Bronchus fibroblast of lung (primary cell): ENCODE data around the gene NSMCE1. TPM values are rescaled to one million over a fixed set of nuclear protein-coding genes. Genes with fewer than 3 reads are reported as not detected.

Experiments
- total RNA-seq: library from RNA; depleted of rRNA; stranded (reverse); fragments of >200 nt; gene quantifications from 2 replicates; pipeline ENCODE4 v1.2.3, GENCODE V29; 2015

Gene NSMCE1
- 82.5 and 90.6 TPM in 2 replicates for total RNA-seq

GRCh38 chr16:27268376-27269299 is at the start of gene NSMCE1:
NSMCE1 (minus strand) TSS chr16:27268772; CDS start chr16:27257570, 11,202 bp downstream.

GRCh38 chr16:27313422-27314160 is 45.0 kb upstream of the NSMCE1 start, which contains the start of gene IL4R:
IL4R (plus strand) TSS chr16:27313974; CDS start chr16:27340204, 26,230 bp downstream.

GRCh38 chr16:27203507-27204311 is 64.9 kb downstream of the NSMCE1 start, which contains the start of gene KDM8:
KDM8 (plus strand) TSS chr16:27203526; CDS start chr16:27210124, 6,598 bp downstream.

Other genes with a start within 250 kb of the NSMCE1 start
- not detected in 2 replicates for gene C16orf82, start 201.8 kb downstream of the NSMCE1 start, total RNA-seq
- gene KDM8, start 65.2 kb downstream of the NSMCE1 start, total RNA-seq, result 3.7 and 4.6 TPM in 2 replicates
- gene IL4R, start 45.2 kb upstream of the NSMCE1 start, total RNA-seq, result 15.3 and 16.3 TPM in 2 replicates
- 16.1 and 16.8 TPM in 2 replicates for gene IL21R, start 133.4 kb upstream of the NSMCE1 start, total RNA-seq